ENCODE results near the gene TNNI3. TPM values are rescaled to one million over a fixed set of nuclear protein-coding genes. Genes with fewer than 3 reads are reported as not detected.

Gene TNNI3
- total and polyA plus RNA-seq, 3 donors from 2014 or later = 14.2 to 30.3 (median 20.8) TPM

DNA sequence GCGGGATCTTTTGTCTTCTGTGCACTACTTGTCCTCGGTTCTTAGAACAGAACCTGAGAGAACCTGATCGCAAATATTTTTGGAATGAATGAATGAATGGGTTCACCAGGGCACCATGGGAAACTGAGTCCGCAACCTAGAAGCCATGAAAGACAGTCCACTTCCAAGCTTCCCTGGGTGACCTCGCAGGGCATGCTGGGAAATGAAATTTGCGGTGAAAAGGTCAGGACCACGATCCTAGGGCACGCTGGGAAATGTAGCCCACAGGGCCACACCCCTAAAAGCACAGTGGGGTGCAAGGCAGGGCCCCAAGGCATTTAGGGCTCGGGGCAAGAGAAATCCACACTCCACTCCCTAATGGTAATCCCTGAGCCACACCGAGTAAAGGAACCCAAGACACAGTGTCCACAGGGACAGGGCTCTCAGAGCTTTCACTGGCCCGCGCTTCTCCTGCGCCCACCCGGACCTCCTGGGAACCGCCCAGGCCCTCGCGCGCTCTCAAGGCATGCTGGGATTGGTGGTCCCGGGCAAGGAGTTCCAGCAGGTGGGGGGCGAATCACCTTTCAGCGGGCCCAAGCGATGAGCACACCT lies 39.0 kb downstream of the TNNI3 start:
- Histone ChIP-seq H3K27ac (peak overlapping the region in 1 of 2 donors; percentile 84), H3K4me3 (peak overlapping the region; percentile 67 to 72), H3K36me3 (ENCODE audit: low read depth, missing control alignments) (no peaks in the 10 kb centered on the region), H3K4me1 (peaks cover 24% of the 10 kb centered on the region), H3K27me3 (no peaks in the 10 kb centered on the region), H3K9me3 (no peaks in the 10 kb centered on the region)
- intact Hi-C loops (cut with DNase I; ENCODE audit: low total_unique reads) = no loop called here
- TF ChIP-seq POLR2A (IDR thresholded peaks at IDR 0.05) = no peak
- TF ChIP-seq, protein P1, sequence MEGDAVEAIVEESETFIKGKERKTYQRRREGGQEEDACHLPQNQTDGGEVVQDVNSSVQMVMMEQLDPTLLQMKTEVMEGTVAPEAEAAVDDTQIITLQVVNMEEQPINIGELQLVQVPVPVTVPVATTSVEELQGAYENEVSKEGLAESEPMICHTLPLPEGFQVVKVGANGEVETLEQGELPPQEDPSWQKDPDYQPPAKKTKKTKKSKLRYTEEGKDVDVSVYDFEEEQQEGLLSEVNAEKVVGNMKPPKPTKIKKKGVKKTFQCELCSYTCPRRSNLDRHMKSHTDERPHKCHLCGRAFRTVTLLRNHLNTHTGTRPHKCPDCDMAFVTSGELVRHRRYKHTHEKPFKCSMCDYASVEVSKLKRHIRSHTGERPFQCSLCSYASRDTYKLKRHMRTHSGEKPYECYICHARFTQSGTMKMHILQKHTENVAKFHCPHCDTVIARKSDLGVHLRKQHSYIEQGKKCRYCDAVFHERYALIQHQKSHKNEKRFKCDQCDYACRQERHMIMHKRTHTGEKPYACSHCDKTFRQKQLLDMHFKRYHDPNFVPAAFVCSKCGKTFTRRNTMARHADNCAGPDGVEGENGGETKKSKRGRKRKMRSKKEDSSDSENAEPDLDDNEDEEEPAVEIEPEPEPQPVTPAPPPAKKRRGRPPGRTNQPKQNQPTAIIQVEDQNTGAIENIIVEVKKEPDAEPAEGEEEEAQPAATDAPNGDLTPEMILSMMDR (IDR thresholded peaks at IDR 0.05) = no peak
- DNase-seq = peak; percentile 83
- WGBS, 2 donors = 20 to 24% methylated on average over 21 to 22 of the region's 22 CpGs

DNA sequence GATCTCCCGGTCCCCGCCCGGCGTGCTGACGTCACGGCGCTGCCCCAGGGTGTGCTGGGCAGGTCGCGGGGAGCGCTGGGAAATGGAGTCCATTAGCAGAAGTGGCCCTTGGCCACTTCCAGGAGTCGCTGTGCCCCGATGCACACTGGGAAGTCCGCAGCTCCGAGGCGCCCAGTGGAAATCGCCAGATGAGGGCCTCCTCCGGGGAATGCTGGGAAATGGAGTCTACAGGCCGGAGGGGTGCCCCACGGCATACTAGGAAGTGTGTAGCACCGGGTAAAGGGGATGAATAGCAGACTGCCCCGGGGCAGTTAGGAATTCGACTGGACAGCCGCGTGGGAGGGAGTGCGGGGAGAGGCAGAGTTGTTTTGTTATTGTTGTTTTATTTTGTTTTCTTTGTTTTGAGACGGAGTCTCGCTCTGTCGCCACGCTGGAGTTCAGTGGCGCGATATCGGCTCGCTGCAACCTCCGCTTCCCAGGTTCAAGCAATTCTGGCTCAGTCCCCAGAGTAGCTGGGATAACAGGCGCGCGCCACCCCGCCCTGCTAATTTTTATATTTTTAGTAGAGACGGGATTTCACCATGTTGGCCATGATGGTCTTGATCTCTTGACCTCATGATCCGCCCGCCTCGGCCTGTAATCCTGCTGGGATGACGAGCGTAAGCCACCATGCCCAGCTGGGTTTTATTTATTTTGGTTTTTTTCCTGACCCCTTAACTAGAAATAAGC lies 39.7 kb downstream of the TNNI3 start:
- Histone ChIP-seq H3K4me1 (peaks cover 31% of the 10 kb centered on the region), H3K27me3 (no peaks in the 10 kb centered on the region), H3K9me3 (no peaks in the 10 kb centered on the region), H3K4me3 (peak overlapping the region; percentile 67 to 72), H3K36me3 (ENCODE audit: low read depth, missing control alignments) (no peaks in the 10 kb centered on the region), H3K27ac (peak overlapping the region; percentile 67 to 84)
- TF ChIP-seq, protein P1 (IDR thresholded peaks at IDR 0.05) = peak in 1 of 3 experiments; percentile 10
- TF ChIP-seq POLR2A (IDR thresholded peaks at IDR 0.05) = no peak
- peak; percentile 99 for DNase-seq
- intact Hi-C loops (cut with DNase I; ENCODE audit: low total_unique reads) = no loop called here
- 0 to 1% methylated on average over 34 to 43 of the region's 44 CpGs for WGBS, 2 donors

DNA sequence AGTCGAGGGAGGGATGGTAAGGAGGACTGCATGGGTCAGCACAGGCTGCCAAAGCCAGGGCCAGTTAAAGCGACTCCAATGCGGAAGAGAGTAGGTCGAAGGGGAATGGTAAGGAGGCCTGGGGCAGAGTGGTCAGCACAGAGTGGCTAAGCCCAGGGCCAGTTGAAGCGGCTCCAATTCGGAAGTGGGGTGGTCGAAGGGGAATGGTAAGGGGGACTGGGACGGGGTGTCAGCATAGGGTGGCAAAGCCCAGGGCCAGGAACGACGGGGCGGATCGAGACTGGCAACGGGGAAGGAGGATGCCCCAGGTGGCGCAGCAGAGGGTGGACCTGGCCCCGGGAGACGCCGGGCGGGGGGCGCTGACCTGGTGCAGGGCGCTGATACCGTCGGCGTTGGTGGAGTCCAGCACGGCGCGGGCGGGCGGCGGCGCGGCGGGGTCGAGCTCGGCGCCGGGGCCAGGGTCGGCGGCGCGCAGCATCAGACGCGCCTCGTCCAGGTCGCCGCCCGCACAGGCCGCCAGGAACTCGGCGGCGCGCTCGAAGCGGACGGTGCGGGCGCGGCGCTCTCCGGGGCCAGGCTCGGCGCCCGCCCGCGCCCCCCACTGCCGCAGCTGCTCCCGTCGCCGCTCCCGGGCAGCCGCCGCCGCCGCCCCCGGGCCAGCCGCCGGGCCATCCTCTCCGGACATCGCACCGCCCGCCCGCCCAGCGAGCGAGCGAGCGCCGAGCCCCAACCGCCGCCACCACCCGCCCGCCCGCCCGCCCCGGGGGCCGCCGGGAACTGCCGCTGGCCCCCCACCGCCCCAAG lies 40.5 kb downstream of the TNNI3 start, which contains the start of gene PPP1R12C:
Gene PPP1R12C, minus strand, starts transcription at position 779 of the 804 bp plus-strand sequence. Its CDS starts 94 bp downstream, at position 685.
- DNase-seq = no peak
- WGBS, 2 donors = 0% methylated on average over 13 to 25 of the region's 97 CpGs
- TF ChIP-seq, protein P1 (IDR thresholded peaks at IDR 0.05) = no peak
- no peak for TF ChIP-seq POLR2A (IDR thresholded peaks at IDR 0.05)
- intact Hi-C loops (cut with DNase I; ENCODE audit: low total_unique reads) = no loop called here
- H3K27ac ChIP-seq = peak within 1 kb of the TSS; percentile 68 to 84
- H3K4me3 ChIP-seq = peak within 1 kb of the TSS; percentile 68 to 72
- no peaks in the 10 kb centered on the region for H3K9me3 ChIP-seq
- H3K4me1 ChIP-seq = peaks cover 34% of the 10 kb centered on the region
- H3K36me3 ChIP-seq (ENCODE audit: low read depth, missing control alignments) = no peaks in the 10 kb centered on the region
- H3K27me3 ChIP-seq = no peaks in the 10 kb centered on the region

DNA sequence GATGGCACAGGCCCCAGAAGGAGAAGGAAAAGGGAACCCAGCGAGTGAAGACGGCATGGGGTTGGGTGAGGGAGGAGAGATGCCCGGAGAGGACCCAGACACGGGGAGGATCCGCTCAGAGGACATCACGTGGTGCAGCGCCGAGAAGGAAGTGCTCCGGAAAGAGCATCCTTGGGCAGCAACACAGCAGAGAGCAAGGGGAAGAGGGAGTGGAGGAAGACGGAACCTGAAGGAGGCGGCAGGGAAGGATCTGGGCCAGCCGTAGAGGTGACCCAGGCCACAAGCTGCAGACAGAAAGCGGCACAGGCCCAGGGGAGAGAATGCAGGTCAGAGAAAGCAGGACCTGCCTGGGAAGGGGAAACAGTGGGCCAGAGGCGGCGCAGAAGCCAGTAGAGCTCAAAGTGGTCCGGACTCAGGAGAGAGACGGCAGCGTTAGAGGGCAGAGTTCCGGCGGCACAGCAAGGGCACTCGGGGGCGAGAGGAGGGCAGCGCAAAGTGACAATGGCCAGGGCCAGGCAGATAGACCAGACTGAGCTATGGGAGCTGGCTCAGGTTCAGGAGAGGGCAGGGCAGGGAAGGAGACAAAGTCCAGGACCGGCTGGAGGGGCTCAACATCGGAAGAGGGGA lies 41.2 kb downstream of the TNNI3 start:
- Histone ChIP-seq H3K4me3 (peak overlapping the region; percentile 68 to 72), H3K27ac (peak overlapping the region; percentile 68 to 79), H3K4me1 (peaks cover 34% of the 10 kb centered on the region), H3K9me3 (no peaks in the 10 kb centered on the region), H3K27me3 (no peaks in the 10 kb centered on the region), H3K36me3 (ENCODE audit: low read depth, missing control alignments) (no peaks in the 10 kb centered on the region)
- intact Hi-C loops (cut with DNase I; ENCODE audit: low total_unique reads) = no loop called here
- peak; percentile 79 for DNase-seq
- 0 to 2% methylated on average over 25 of the region's 25 CpGs for WGBS, 2 donors
- TF ChIP-seq POLR2A (IDR thresholded peaks at IDR 0.05) = no peak
- TF ChIP-seq, protein P1 (IDR thresholded peaks at IDR 0.05) = no peak
